T-helper 1 cell (primary cell): ENCODE measurements around the gene FRRS1.

ENCODE experiments used
- DNase-seq, 5 donors: peaks; one replicate each; pipeline ENCODE4 v3.0.0-alpha.2; 2012 to 2020

Gene FRRS1

GRCh38 chr1:99728494-99729235, 37.8 kb downstream of the FRRS1 start:
- DNase-seq = no peak

- DNase-seq = no peak
These were observed 38.8 kb downstream of the FRRS1 start for GRCh38 chr1:99727575-99728185.

GRCh38 chr1:99726818-99727217, 39.6 kb downstream of the FRRS1 start:
- DNase-seq = no peak

- DNase-seq = no peak
These were observed 40.0 kb downstream of the FRRS1 start for GRCh38 chr1:99726407-99726806.

- DNase-seq = no peak
These were observed 40.4 kb downstream of the FRRS1 start for GRCh38 chr1:99725996-99726395.

- no peak for DNase-seq
These were observed 43.2 kb downstream of the FRRS1 start for GRCh38 chr1:99723251-99723650.

GRCh38 chr1:99717005-99717404, 49.4 kb downstream of the FRRS1 start:
- no peak for DNase-seq

GRCh38 chr1:99713006-99713405, 53.4 kb downstream of the FRRS1 start:
- DNase-seq = no peak

GRCh38 chr1:99710994-99711393, 55.4 kb downstream of the FRRS1 start:
- DNase-seq = no peak

GRCh38 chr1:99707535-99708142, 58.8 kb downstream of the FRRS1 start:
- peak in 4 of 5 donors; percentile 23 to 50 (median 35) for DNase-seq

GRCh38 chr1:99705385-99705784, 61.0 kb downstream of the FRRS1 start:
- no peak for DNase-seq

GRCh38 chr1:99704356-99704816, 62.0 kb downstream of the FRRS1 start:
- peak in 1 of 5 donors; percentile 21 for DNase-seq

GRCh38 chr1:99702221-99702620, 64.2 kb downstream of the FRRS1 start:
- DNase-seq = no peak

- DNase-seq = no peak
These were observed 66.4 kb downstream of the FRRS1 start for GRCh38 chr1:99700020-99700419.

- no peak for DNase-seq
These were observed 68.9 kb downstream of the FRRS1 start for GRCh38 chr1:99697580-99697979.

GRCh38 chr1:99696616-99697015, 69.8 kb downstream of the FRRS1 start:
- no peak for DNase-seq

GRCh38 chr1:99691175-99691574, 75.3 kb downstream of the FRRS1 start:
- DNase-seq = no peak

GRCh38 chr1:99685516-99686180, 80.8 kb downstream of the FRRS1 start:
- peak in 2 of 5 donors; percentile 3 to 40 for DNase-seq

GRCh38 chr1:99682291-99682751, 84.1 kb downstream of the FRRS1 start:
- DNase-seq = no peak

GRCh38 chr1:99681583-99681982, 84.9 kb downstream of the FRRS1 start:
- no peak for DNase-seq

- DNase-seq = no peak
These were observed 86.2 kb downstream of the FRRS1 start for GRCh38 chr1:99680270-99680669.

- DNase-seq = no peak
These were observed 89.0 kb downstream of the FRRS1 start for GRCh38 chr1:99677416-99677815.

GRCh38 chr1:99676876-99677275, 89.6 kb downstream of the FRRS1 start:
- no peak for DNase-seq
